ENCODE measurements around the gene FKBP8.

The FKBP8 gene

DNA sequence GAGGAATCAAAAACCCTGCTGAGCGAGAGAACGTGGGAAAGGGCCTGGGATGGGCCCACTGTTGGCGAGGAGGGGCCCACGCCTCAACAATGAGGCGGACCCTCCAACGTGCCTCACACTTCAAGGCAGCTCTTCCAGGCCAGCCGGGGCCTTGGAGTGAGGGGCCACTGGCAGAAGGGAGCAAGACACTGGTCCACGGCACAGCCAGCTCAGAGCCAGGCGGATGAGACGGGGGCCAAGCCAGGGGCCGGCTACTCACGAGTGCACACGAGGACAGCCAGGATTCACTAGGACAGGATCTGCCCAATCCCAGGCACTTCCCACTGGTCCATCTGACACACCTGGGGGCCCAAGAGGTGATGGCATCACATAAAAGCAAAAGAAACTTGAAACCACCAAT, 42.0 kb downstream of the FKBP8 start:
- DNase-seq, result no peak

DNA sequence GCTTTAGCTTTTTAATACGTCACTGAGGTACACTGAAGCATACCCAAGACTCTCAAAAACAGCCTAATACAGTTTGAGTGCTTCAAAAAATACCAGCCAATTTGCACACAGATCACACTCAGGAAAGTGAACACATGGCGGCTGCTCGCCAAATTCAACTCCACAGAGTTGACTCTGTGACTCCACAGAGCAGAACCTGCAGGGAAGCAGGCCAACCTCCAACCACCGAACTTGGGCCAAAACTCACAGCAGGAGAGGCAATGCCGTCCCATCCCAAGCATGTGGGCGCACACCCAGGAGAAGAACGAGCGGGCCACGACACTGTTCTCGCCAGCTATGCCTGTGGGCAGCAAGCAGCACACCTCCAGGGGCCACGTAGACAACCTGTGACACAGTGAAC, 42.6 kb downstream of the FKBP8 start:
- DNase-seq, result no peak

DNA sequence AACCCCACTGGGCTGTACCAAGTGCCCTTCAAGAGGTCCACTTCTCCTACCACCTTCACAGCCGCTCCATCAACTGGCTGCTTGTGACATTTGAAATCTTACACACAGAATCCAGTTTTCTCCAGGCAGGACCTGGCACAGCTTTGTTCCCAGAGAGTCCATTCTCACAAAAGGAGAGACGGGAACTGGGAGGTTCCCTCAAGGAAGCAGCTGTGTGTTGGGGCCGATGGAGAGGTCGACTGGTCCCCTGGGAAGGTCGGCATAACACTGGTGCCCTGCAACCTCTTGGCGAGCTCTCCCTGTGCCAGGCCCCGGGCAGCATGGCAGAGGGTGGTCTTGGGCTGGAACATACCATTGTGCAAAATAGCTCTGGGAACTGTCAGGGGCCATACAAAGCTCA, 43.0 kb downstream of the FKBP8 start:
- DNase-seq, result no peak

DNA sequence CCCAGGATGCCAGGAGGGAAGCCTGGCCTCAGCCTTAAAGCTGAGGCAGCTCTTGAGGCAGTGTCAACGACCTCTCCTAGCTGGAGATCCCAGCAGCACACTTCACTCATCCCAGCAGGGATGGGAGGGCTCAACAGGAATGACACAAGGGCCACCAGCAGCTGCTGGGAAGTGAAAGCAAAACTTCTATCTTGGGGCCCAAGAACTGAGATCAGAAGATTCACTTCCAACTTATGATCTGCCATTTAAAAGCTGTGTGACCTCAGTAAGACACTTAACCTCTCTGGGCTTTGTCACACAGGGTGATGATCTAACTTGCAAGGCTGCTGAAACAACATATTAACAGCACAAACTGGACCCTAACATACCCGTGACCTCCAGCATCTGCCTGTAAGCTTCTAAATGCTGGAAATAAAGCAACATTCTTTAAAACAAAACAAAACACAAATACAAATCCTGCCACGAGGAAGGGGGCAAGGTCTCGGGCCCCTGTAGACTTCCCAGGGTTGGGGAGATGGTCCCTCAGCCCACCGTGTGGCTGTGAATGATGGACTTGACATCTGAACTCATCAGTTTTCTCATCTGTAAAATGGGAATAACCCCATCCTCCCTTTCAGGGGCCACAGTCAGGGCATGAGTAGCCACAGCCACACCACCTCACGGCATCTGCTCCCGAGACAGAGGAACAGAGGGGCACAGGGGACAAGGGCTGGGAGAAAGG, 44.2 kb downstream of the FKBP8 start:
- no peak for DNase-seq

DNA sequence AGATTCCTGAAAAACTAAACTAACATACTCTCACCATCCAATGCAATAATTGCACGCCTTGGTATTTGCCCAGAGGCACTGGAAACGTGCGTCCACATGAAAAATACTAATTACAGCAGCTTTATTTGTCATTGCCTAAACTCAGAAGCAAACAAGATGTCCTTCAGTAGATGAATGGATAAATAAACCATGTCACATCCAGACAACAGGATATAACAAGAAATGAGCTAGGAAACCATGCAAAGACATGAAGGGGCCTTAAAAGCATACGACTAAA, 46.5 kb downstream of the FKBP8 start:
- no peak for DNase-seq

DNA sequence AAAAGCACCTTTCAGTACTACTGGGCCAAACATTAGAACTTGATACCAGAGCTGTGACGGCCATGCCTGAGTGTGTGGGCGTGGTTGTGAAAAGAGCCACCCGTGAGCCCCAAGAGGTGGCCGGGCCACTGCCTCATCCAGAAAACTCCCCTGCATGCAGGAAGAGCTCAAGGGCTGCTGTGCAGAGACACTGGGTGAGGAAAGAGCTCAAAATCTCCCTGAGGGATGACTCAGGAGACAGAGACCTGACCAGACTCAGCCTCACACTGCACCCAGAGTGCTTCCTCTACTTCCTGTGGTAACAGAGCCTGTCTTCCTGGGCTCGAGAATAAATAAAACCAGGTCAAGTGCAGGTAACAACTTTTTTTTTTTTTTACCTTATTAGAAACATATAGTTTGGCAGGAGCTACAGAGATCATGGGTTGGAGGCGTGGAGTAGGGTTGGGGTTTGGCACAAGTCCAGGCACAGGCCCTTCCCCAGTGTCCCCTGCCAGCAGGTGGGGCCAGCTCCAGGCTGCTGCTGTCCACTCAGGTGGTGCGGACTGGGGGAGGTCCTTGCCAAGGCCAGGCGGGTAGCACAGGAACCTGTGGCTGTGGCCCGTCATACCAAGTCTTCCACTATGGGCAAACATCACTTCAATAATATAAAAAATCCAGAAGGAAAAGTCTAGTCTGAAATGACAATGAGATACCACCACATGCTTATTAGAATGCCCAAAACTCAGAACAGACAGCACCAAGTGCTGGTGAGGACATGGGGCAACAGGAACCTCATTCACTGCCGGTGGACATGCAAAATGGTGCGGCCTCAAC, 47.0 kb downstream of the FKBP8 start:
- no peak for DNase-seq

DNA sequence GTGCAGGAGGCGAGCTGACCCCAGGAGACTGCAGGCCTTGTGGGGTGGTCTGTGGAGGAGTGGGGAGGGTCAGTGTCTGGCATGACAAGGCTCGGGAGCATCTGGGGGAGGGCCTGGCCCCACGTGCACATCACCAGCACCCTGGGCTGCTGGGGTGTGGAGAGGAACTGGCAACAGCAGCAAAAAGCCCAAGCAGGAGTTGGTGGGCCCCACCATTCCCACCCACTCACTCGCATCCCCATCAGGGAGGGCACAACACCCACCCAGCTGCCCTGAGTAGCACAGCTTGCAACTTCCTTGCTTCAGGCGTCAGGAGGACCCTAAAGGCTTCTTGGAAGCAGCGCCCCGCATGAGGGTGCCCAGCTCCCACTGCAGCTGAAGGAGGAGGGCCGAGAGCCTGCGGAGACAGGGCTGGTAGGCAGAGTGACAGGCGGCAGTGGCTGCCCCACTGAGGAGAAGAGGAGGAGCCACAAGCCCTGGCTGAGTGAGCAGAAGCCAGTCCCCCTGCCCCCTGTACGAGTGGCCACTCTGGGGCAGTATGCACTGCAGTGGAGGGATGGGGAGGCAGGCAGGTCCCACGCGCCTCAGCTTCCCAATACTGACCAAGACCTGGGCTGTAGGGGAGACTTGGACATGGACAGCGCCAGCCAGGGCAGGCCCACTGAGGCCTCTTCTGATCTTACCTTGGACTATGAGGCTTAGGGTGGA, 48.0 kb downstream of the FKBP8 start:
- DNase-seq, result no peak

DNA sequence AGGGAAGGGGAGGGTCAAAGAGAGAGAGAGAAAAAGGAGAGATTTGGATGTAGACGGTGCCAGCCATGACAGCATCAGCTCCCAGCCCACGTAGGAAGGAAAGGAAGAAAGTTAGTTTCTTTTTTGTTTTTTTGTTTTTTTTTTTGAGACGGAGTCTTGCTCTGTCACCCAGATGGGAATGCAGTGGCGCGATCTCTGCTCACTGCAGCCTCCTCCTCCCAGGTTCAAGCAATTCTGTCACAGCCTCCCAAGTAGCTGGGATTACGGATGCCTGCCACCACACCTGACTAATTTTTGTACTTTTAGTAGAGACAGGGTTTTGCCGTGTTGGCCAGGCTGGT, 49.1 kb downstream of the FKBP8 start:
- no peak for DNase-seq

DNA sequence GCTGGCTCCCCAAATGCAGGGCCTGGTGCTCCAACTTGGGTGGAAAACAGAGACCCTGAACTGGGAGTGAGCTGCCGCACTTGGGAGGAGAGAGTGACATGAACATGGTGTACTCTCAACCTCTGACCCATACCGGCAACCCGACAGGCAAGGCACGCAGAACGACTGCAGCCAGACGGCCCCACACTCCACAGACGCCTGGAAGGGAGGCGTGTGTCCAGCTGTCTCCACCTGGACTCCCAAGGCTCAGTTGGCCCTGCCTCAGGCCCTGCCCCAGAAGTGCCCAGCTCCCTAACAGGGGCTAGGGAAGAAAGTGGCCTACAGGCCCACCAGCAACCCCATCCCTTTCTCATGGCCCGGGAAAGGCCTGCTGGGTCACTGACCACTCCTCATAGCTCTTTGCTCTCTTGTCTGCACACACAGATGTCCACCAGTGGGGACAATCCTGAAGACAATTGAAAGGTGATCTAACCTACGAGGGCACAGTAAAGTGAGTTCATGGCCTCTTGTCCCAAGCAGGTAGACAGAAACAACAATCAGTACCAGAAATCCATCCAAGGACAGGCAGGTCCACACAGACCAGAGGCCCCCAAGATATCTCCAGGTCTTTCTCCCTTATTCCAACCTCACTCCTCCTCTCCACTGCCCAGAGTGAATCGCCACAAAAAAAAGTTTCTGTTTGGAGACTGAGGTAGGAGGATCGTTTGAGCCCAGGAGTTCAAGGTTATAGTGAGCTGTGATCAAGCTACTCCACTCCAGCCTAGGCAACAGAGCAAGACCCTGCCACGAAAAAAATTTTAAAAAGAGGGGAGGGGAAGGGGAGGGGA, 49.7 kb downstream of the FKBP8 start:
- DNase-seq, result no peak

DNA sequence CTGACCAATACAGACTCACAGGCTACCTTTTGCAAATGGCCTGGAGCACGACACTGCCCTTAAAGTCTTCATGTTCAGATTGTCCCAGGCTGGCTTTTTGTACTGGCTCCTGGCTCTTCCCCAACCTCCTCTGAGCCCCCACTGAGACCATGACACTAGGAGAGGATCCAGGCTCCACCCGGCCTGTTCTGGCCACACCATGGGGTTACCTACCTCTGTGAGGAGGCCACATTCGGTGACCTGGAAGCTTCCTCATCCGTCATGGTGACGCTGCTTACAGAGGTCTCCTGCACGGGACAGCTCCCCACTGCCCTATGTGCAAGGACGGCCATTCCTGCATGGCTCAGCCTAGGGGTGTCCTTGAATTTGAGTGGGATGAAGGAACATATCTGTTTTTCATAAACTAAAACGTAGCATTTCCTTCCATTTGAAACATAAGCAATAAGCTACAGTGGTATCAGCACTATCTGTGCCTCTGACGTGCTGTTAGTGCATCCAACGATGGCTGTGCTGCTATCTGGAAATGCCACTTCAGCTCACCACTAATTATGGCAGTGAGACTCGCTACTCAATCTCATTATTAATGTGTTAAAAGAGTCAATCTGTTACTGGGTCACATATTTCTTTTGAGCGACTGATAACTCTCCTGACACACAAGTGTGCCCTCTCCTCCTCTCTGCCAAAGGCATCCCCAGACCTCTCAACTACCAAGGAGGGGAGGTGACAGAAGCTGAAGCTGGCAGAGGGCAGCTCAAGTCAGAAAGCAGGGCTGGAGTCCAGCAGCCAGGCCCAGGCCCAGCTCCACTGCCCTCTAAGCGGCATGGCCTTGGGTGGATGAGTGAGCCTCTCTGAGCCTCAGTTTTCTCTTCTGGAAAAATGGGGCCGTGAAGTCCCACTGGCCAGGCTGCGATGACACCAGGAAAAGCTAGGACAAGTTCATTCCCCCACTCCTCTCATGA, 51.1 kb downstream of the FKBP8 start:
- no peak for DNase-seq

DNA sequence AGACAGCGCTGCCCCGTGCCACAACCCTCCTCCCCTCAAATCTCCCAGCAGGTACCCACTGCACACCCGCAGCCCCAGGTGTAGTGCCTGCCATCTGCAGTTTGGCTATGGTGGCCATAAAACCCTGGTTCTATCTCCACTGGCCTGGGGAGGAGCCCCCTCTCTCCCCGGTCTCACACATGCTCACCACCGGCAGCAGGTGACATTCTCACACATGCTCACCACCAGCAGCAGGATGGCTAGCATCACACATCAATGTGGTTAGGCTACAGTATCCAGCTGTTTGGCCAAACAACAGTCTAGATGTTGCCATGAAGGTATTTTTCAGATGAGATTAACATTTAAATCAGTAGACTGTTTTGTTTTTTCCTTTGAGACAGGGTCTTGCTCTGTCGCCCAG, 52.6 kb downstream of the FKBP8 start:
- DNase-seq, result no peak

DNA sequence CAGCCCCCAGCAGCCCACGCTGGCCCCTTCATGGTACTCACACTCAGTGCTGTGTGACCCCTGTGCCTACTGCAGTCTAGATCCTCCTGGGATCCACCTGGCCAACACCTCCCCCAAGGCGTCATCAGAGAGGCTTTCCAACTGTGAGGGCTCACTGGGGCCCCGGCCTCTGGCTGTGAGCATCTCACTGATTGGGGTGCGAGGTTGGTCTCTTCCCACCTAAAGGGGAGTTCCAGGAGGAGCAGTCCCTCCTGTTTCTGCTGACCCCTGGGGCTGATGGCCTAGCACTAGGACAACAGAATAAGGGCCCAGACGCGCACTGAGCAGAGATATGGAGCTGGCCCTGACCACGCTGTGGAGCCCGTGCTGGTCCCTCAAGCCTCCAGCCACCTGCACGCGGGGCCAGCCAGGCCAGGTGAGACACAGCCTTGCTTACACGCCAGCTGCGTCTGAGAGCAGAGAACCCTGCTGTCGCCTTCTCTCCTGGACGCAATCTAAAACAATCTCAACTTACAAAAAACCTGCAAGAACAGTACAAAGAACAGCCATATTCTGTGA, 53.7 kb downstream of the FKBP8 start:
- DNase-seq, result no peak

DNA sequence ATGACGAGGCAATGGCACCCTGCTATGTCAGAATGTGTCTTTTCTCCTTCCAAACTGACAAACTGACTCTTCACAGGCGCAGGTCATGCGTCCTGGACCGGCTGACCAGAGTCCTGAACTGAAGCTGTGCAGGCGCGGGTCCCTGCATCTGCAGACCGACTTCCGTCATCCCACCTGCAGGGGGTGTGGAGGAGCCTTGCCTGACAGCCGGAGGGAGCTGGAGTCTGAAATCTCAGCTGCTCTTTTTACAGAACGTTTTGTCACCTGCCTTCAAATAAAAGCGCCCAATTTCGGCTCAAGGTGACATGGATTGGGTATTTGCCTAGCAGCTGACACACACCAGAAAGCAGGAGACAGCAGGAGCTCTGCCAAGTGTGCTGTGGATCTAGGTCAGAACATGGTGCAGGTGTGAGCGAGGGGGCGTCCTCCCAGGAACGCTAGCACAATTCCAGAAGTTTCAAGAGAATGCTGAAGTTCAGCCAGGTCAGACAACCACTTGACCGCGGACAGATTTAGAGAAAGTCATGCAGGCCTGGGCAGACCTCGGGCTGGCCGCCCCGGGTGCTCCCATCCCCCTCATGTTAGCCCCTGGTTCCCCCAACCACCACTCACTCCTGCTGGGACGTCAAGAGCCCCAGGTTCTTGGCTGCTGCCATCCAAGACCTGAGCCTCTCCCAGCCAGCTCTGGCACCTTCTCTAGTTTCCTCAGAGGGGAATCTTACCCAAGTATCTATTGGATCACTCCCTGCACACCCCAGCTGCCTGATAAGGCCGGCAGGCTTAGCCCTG, 54.3 kb downstream of the FKBP8 start:
- no peak for DNase-seq

DNA sequence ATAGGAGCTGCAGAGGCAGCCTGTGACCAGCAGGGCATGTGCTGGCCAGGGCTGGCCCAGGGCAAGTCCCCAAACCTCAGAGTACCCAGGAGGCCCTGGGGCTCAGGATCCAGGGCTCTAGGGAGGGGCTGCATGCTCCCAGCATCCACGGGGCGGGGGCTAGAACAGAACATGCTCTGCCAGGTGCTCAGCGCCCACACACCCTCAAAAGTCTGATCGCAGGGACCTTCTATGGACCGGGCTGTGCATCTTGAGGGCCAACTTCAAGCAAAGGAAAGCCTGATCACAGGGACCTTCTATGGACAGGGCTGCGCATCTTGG, 55.0 kb downstream of the FKBP8 start:
- no peak for DNase-seq

DNA sequence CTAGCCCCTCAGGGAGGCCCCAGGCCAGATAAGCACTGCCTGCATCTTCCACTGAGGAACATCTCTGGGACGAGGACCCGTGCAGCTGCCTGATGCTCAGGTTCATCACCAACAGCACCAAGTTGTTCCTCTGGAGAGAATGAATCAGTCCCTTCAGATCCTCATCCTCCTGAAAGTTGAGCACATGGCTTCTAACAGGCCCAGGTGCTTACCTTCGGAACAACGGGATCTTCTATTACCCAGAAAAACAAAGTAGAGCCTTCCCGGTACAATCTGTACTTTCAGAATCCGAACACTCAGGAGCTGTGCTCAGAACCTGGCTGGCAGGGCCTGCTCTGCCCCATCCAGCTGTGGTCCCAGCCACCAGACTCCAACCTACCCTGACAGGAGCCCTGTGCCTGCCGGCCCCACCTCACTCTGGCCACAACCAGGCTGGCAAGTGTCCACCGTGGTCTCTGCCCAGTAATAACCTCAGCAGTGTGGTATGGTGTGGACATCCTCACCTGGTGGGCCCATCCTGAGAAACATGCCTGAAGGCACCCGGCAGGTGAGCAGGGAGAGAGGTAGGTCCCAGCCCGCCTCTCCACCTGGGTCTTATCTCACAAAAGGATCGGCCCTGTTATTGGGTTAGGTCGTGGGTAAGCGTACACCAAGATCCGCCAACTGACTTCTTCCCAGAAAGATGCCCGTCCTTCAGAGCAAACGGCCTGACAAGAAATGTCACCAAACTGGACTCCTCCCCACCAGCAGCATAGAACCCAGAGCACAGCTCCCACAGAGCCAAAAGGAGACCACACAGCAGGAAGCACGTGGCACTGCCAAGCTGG, 55.6 kb downstream of the FKBP8 start:
- DNase-seq, result peak; percentile 27

DNA sequence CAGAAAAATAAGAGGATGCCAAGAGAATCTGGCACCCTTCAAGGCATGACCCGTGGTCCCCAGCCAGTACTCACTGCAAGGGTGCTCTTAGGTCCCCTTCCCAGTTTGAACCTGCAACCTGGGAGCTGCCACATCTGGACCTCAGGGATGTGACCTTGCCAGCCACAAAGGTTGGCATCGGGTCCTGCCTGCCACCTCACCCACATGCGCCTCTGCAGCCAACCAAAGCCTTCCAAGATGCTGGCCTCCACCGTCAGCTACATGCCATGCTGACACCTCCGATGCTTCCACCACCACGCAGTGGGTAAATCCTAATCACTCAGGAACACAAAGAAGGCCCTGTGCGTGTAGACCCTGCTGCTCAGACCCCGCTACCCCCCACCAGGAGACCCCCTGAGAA, 56.6 kb downstream of the FKBP8 start:
- DNase-seq, result no peak

DNA sequence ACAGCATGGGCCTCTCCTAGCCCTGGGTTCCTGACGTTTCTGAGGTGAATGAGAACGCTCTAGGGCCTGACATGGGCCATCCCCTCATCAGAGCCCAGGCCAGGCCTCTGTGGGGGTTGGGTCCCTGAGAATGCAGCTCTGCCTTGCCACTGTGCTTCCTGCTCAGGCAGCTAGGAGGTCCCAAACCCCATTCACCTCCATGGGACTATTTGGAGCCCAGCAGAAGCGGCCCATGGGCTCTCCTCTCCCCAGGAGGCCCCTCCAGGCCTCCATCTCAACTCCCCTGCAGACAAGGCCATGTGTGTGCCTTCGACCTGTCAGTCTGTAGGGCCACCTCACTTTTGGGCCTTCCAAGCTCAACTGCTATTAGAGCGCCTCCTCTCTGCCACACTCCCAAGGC, 58.4 kb downstream of the FKBP8 start:
- DNase-seq, result no peak

DNA sequence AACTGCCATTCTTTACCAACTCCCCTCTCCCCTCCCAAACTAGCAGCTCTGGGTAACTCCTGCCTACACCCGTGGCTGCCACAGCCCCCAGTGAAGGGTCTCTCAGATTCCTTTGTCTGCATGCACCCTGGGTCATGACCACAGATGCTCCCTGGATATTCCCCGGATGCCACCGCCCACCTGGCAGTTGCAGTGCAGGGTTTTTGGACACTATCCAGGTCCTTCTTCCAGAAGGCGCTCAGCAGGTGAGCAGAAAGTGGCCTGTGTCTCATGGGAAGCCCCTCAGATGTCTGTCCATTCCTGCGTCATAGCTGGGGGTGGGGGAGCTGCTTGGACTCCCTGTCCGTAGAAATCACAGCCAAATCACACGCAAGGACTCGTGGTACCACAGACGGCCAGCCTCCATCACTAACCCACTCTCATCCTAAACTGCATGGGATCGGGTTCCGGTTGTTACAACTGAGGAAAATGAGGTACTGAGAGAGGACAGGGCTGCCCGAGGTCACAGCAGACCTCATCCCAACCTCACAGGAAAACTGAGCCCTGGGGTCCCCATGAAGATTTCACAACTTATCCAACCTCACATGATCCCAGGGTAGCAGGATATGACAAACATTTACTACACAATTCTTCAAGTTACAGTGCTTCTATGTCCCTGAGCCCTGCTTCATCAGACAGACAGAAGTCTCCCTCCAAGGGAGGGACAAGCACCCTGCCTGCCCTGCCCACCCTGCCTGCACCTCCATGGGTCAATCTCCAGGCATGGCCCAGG, 60.1 kb downstream of the FKBP8 start:
- no peak for DNase-seq
